HG03432 (cell line): ENCODE results near the gene BABAM1.
A peak's percentile ranks its signal among the peaks of the same experiment; 100 is the strongest.
"Not testable (repeated sequence)": the region's sequence is repeated elsewhere in the genome, so short reads cannot be mapped to it uniquely, and the experiment has no call there.

Experiments used
- ATAC-seq: cut with Tn5 transposase; IDR thresholded peaks from one replicate; pipeline ENCODE4 v1.9.1; 2021; ENCODE audit warnings: mild to moderate bottlenecking, moderate library complexity; ENCODE audit not compliant: unreplicated experiment

The BABAM1 gene

GRCh38 chr19:17268754-17269153 lies 1.5 kb downstream of the BABAM1 start:
- ATAC-seq: no peak

DNA sequence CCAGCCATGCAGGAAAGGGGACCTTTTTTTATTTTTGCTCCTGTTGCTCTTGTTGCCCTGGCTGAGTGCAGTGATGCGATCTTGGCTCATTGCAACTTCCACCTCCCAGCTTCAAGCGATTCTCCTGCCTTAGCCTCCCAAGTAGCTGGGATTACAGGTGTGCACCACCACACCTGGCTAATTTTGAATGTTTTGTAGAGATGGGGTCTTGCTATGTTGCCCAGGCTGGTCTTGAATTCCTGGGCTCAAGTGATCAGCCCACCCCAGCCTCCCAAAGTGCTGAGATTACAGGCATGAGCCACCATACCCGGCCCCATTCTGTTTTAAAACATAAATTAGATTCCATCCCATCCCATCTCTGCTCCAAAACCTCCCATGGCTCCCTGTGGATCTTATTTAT lies 7.6 kb downstream of the BABAM1 start:
- not testable (repeated sequence) for ATAC-seq

GRCh38 chr19:17275441-17276175 lies 8.4 kb downstream of the BABAM1 start:
- no peak for ATAC-seq

- ATAC-seq: no peak
Observed at GRCh38 chr19:17279436-17279835, 12.2 kb downstream of the BABAM1 start.

DNA sequence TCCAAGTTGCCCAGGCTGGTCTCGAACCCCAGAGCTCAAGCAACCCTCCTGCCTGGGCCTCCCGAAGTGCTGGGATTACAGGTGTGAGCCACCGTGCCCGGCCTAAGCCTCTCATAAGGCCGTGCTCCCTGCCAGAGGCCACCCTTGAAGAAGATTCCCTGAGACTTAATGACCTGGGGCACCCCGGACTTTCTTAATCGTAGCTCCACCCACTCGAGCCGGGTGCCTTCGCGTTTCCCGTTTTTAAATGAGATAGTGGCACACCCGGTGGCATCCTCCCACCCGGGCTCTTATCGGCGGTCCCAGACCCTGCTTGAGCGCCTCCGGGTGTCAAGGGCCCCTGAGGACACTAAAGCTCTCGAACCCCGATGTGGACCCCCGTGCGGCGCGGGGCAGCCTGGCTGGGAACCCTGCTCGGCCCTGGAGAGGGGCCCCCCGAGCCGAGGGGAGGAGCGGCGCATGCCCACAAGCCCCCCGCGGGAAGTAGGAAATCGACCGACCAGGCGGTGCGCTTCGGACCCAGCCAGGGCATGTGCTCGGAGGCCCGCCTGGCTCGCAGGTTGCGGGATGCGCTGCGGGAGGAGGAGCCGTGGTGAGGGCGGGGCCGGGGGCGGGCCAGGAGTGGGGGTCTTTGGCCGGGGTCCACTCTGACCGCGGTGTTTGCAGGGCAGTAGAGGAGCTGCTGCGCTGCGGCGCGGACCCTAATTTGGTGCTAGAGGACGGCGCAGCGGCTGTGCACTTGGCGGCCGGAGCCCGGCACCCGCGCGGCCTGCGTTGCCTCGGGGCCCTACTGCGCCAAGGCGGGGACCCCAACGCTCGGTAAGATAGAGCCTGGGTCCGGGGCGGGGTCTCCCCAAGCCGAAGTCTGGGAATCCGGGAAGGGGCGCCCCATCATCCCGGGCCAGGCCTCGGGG lies 14.4 kb downstream of the BABAM1 start, which contains the start of gene ANKLE1:
ANKLE1 (plus strand) TSS at position 511 of the 914 bp plus-strand sequence; CDS start at position 531, 20 bp downstream.
- peak; percentile 48 for ATAC-seq

GRCh38 chr19:17282488-17283125 lies 15.4 kb downstream of the BABAM1 start:
- ATAC-seq: peak; percentile 71

DNA sequence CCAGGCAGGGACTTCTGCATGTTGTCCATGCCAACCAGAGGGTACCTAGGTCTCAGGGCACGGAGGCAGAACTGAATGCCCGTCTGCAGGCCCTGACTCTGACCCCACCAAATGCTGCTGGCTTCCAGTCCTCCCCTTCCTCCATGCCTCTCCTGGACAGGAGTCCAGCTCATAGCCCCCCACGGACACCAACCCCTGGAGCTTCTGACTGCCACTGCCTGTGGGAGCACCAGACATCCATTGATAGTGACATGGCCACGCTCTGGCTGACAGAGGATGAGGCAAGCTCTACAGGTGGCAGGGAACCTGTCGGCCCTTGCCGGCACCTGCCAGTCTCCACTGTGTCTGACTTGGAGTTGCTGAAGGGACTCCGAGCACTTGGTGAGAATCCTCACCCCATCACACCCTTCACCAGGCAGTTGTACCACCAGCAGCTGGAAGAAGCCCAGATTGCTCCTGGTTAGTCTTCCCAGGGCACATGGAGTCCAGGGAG lies 16.3 kb downstream of the BABAM1 start:
- no peak for ATAC-seq

DNA sequence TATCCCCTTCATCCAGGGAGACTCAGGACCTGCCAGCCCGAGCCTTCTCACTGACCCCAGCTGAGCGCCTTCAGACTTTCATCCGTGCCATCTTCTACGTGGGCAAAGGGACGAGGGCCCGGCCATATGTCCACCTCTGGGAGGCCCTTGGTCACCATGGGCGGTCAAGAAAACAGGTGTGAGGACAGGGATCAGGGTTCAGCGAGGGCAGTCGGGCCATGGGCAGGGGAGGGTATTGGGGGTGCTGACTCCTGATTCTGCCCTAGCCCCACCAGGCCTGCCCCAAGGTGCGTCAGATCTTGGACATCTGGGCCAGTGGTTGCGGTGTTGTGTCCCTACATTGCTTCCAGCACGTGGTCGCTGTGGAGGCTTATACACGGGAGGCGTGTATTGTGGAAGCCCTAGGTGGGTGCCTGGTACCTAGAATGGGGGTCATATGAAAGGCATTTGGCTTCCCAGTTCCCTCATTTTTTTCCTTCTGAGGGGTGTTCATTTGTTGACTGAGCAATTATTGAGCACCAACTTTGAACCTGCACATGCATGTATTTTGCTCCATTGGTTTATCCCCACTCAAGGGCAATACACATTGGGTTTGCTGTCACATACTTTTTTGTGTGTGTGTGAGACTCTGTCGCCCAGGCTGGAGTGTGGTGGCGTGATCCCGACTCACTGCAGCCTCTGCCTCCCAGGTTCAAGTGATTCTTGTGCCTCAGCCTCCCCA lies 18.3 kb downstream of the BABAM1 start:
- no peak for ATAC-seq

DNA sequence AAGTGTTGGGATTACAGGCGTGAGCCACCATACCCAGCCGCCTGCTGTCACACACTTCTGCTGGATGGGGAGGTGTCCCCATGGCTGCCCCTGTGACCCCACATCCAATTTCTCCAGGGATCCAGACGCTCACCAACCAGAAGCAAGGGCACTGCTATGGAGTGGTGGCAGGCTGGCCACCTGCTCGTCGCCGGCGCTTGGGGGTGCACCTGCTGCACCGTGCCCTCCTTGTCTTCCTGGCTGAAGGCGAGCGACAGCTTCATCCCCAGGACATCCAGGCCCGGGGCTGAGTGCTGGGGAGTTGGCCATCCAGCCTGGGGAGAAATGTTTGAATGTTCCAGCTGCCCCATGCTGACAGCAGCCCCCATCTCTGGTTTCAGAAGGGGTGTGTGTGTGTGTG lies 19.0 kb downstream of the BABAM1 start:
- no peak for ATAC-seq

- ATAC-seq: no peak
Observed at GRCh38 chr19:17286752-17287151, 19.5 kb downstream of the BABAM1 start.

GRCh38 chr19:17289489-17289888 lies 22.2 kb downstream of the BABAM1 start:
- ATAC-seq: no peak

DNA sequence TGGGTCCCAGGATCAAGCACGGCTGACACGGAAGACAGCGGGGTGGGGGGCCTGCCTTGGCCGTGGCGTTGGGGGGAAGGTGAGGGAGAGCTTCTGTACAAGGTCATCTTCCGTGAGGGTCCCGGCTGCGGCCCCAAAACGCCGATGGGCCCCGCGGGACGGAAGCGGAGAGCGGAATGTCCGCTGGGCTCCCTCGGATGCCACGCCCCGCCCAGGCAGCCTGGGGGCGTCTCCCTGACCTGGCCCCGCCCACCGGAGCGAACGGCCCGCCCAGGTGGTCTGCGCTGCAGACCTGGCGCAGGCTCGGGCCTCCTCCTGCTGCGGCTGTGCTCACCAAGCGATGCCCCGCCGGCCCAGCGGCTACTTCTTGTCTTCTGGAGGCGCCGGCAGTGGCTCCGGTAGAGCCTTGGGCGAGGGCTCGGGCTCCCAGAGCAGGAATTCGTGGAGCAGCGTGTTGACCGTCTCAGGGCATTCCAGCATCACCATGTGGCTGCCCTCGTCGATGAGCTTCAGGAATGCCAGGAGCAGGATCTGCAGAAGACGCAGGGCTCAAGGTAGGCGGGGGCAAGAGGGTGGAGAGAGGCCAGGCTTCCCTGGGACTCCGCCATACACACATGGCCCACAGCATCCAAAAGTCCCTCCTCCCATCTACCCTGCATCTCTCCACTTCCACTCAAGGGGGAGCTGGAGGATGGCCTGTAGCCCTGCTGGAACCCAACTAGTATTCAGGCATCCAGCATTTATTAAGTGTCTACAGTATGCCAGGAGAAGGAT lies 25.2 kb downstream of the BABAM1 start:
- peak; percentile 87 for ATAC-seq

GRCh38 chr19:17293605-17294004 lies 26.4 kb downstream of the BABAM1 start:
- no peak for ATAC-seq

DNA sequence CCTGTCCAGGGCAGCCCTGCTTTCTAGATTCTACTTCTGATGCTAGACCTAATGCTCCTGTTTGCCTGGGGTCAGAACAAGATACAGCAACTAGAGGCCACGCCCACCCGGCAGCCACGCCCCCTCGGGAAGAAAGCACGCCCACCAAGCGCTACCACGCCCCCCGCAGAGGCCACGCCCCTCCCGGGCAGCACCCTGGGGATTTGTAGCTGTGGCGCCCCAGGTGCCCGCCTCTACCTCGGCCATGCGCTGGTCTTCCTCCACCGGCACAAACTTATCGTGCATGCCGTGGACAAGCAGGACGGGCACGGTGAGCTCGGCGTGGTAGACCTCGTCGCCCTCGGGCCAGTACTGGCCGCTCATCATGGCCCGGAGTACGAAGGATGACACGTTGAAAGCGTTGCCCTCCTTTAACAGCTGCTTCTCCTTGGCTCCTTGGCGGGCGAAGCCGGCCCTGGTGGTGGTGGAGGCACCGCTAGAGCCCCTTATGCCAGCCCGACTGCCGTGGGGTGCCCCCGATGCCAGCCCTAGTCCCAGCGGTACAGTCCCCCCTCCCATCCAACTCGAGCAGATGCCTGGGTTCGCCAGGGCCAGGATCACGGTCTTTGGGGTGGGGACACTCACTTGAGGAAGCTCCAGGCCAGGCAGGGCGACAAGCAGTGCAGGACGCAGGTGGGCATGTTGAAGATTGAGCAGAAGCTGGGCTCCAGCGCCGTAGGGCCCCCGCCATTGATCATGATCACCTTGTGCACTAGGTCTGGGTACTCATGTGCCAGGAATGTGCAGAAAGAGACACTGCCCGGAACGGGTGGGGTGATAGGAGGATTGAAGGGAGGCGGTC lies 27.0 kb downstream of the BABAM1 start:
- no peak for ATAC-seq

GRCh38 chr19:17295551-17295950 lies 28.3 kb downstream of the BABAM1 start:
- ATAC-seq: not testable (repeated sequence)

GRCh38 chr19:17296273-17296672 lies 29.0 kb downstream of the BABAM1 start:
- no peak for ATAC-seq

DNA sequence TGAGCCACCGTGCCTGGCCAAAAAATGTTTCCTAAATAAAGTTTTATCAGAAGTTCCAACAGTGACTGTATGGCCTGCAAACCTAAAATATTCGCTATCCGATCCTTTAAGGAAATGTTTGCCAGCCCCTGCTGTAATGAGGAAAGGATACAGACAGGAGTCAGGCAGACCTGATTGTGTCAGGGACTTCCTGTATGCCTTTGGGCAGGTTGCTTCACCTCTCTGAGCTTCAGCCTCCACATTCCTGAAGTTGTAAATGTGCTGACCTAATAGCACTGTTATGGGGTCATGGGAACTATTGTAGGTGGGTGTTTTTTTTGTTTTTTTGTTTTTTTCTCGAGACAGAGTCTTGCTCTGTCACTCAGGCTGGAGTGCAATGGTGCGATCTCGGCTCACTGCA lies 29.7 kb downstream of the BABAM1 start:
- ATAC-seq: no peak

DNA sequence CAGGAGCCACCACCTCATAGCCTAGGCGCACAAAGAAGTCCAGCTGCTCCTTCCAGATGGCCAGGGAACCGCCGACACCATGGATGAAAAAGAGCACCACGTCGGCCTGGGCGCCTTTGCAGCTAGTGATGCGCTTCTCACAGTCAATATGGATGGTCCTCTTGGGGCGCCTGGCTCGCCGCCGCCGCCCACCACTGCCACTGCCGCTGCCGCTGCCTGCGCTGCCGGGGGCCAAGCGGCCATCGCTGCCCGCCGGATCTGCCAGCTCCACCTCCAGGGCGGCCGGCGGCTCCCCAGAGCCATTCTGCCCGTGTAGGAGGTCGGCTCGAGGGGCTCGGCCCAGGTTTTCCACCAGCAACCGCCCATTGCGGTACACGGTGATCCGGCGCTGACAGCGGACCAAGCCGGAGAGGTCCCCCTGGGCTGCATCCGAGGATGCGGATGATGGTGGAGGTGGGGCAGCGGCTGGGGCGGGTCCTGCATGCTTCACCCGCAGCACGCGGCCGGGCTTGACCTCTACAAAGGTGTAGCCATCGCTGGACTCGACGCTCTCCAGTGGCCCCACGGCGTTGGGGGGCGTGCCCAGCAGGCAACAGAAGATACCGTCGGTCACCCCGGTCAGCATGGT lies 33.9 kb downstream of the BABAM1 start:
- no peak for ATAC-seq
